ENCODE measurements around the gene HMGB2. TPM values are rescaled to one million over a fixed set of nuclear protein-coding genes. Genes with fewer than 3 reads are reported as not detected.
A peak's percentile ranks its signal among the peaks of the same experiment; 100 is the strongest.

HMGB2 gene
- total RNA-seq, 4 donors from 2014 or later = 32.0 to 63.3 (median 47.5) TPM

DNA sequence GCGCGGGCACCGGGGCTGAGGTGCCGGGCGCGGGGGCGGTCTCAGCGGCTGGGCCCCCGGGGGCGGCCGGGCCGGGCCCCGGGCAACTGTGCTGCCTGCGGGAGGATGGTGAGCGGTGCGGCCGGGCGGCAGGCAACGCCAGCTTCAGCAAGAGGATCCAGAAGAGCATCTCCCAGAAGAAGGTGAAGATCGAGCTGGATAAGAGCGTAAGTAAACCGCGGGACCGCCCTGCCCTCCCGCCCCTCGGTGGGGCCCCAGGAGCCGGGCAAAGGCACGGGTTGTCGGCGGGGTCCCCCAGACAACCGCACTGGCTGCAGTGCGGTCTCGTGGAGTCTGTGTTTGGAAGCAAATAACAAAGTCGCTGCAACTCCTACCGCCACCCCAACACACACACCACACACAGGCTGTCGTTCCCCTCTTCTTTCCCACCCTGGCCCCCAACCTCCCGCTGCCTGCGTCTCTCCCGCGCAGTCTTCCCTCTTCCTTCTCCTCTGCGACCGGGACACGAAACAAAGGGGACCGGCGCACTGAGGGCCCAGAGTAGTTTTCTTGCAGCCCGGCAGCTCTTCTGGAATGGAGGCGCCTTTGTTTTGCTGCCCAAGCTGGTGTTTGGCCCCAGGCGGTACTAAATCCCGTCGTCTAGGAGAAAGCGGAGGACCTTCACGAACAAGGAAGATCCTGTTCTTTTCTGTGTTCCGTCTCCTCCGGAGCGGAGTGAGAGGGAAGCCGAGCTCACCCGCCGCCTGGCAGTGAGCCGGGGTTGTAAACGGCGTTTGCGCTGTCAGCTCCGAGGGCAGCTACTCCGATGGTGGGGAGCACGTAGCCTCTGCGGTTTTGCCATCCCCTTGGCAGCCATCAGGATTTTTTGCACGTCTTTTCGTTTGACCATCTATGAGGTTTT, 37.4 kb upstream of the HMGB2 start:
- 0% methylated on average over 23 of the region's 68 CpGs; no CpG with 5 or more reads in 1 of the 2 donors for WGBS, 2 donors (ENCODE audit: low coverage in 1 of 2)
- H3K27ac ChIP-seq = peak overlapping the region; percentile 87 to 98 (median 92)
- H3K4me3 ChIP-seq = peak overlapping the region; percentile 64 to 81
- TF ChIP-seq POLR2AphosphoS5 (IDR thresholded peaks at IDR 0.05) (peak; percentile 71), POLR2A (IDR thresholded peaks at IDR 0.05) (peak; percentile 45 to 54), EP300 (IDR thresholded peaks at IDR 0.05) (no peak)
- TF ChIP-seq, protein P1, sequence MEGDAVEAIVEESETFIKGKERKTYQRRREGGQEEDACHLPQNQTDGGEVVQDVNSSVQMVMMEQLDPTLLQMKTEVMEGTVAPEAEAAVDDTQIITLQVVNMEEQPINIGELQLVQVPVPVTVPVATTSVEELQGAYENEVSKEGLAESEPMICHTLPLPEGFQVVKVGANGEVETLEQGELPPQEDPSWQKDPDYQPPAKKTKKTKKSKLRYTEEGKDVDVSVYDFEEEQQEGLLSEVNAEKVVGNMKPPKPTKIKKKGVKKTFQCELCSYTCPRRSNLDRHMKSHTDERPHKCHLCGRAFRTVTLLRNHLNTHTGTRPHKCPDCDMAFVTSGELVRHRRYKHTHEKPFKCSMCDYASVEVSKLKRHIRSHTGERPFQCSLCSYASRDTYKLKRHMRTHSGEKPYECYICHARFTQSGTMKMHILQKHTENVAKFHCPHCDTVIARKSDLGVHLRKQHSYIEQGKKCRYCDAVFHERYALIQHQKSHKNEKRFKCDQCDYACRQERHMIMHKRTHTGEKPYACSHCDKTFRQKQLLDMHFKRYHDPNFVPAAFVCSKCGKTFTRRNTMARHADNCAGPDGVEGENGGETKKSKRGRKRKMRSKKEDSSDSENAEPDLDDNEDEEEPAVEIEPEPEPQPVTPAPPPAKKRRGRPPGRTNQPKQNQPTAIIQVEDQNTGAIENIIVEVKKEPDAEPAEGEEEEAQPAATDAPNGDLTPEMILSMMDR (IDR thresholded peaks at IDR 0.05) = no peak
- peak; percentile 7 for ATAC-seq
- no peaks in the 10 kb centered on the region for H3K36me3 ChIP-seq
- peaks cover 5 to 67% (median 13%) of the 10 kb centered on the region in 3 donors for H3K4me1 ChIP-seq
- no peaks in the 10 kb centered on the region for H3K27me3 ChIP-seq
- no peaks in the 10 kb centered on the region for H3K9me3 ChIP-seq

DNA sequence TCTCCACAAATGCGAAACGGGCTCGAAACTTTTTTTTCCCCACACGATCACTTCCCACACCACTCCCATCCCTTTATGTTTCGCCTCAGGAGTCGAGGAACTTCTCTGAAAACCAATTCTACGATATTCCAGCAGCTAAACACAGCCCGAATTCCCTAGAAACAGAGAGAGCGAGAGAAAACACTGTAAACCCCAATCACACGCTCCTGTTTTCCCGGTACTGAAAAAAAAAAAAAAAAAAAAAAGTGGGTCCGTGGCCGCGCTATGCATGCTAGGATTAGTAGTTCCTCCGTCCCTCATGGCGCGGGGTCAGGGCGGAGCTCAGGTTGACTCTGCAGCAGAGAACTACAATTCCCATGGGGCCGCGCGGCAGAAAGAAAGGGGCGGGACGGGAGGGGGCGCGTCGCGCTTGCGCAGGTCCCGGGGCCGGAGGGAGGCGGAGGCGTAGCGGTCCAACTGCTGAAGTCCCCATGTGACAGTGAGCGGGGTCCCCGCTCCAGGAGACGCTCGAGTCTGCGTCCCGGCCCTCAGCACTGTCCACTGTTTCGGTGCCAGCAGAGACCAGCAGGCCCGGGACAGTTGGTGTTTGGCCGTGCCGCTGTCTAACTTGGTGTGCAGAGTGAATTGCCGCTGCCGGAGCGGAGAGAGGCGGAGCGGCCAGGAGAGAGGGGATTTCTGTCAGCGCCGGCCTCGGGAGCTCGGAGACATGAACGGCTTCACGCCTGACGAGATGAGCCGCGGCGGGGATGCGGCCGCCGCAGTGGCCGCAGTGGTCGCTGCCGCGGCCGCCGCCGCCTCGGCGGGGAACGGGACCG, 36.5 kb upstream of the HMGB2 start, which contains the start of gene SAP30:
Gene SAP30 (plus strand): TSS at position 478 of the 815 bp plus-strand sequence. CDS start 229 bp downstream, at position 707.
- Histone ChIP-seq H3K27me3 (no peaks in the 10 kb centered on the region), H3K4me3 (peak within 1 kb of the TSS; percentile 64 to 81), H3K36me3 (no peaks in the 10 kb centered on the region), H3K27ac (peak within 1 kb of the TSS; percentile 89 to 98 (median 96)), H3K4me1 (peaks cover 3 to 60% (median 13%) of the 10 kb centered on the region in 3 donors), H3K9me3 (no peaks in the 10 kb centered on the region)
- TF ChIP-seq, protein P1 (IDR thresholded peaks at IDR 0.05) = no peak
- TF ChIP-seq POLR2A (IDR thresholded peaks at IDR 0.05) (peak; percentile 98), POLR2AphosphoS5 (IDR thresholded peaks at IDR 0.05) (peak; percentile 99), EP300 (IDR thresholded peaks at IDR 0.05) (no peak)
- WGBS, 2 donors (ENCODE audit: low coverage in 1 of 2) = 0 to 1% methylated on average over 13 to 17 of the region's 72 CpGs
- ATAC-seq = peak; percentile 95

DNA sequence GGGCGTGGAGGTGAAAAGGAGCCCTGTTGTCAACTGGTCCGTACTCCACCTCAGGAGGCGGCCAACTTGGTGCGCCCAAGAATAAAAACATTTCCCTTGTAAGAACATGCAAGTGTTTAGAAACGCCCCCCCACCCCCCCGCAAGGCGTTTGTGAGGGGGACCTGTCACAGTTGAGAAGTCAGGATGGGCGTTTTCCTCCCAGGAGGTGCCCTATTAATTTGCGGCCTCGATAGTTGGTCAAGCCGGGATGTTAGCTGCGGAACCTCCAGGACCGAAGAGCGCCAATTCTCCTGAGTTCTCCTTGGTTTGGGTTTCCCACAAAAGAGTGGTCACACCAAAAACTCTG, 35.9 kb upstream of the HMGB2 start:
- no peaks in the 10 kb centered on the region for H3K27me3 ChIP-seq
- H3K9me3 ChIP-seq = no peaks in the 10 kb centered on the region
- no peak for TF ChIP-seq POLR2AphosphoS5 (IDR thresholded peaks at IDR 0.05)
- TF ChIP-seq POLR2A (IDR thresholded peaks at IDR 0.05) = no peak
- TF ChIP-seq, protein P1 (IDR thresholded peaks at IDR 0.05) = no peak
- no peak for TF ChIP-seq EP300 (IDR thresholded peaks at IDR 0.05)
- peak overlapping the region; percentile 64 to 81 for H3K4me3 ChIP-seq
- no peaks in the 10 kb centered on the region for H3K36me3 ChIP-seq
- 0% methylated on average over 4 to 8 of the region's 14 CpGs for WGBS, 2 donors (ENCODE audit: low coverage in 1 of 2)
- ATAC-seq = peak; percentile 34
- H3K4me1 ChIP-seq = peaks cover 0 to 59% (median 13%) of the 10 kb centered on the region in 3 donors
- peak overlapping the region; percentile 89 to 98 (median 96) for H3K27ac ChIP-seq

DNA sequence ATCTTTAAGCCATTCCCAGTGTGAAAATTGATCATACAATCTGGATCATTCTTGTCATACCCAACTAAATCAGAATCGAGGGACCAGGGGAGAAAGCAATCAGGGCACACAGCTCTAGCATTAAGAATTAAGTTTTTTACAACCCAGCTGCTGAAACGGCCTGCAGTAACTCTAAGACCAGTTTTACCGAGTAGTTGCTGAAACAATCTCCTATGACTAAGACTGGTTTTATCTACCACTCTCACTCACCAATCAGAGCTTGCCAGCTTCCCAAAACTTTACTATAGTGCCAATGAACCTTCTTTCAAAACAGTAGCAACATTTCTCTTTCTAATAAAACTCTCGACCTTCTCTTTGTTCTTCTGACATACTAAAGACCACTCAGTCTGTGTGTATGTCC, 33.8 kb upstream of the HMGB2 start:
- Histone ChIP-seq H3K27ac (peak overlapping the region; percentile 29 to 98 (median 80)), H3K4me1 (peaks cover 0 to 38% (median 8%) of the 10 kb centered on the region in 3 donors), H3K9me3 (no peaks in the 10 kb centered on the region), H3K4me3 (peak overlapping the region; percentile 7 to 13), H3K36me3 (no peaks in the 10 kb centered on the region), H3K27me3 (no peaks in the 10 kb centered on the region)
- 27 to 29% methylated on average over 4 of the region's 4 CpGs for WGBS, 2 donors (ENCODE audit: low coverage in 1 of 2)
- no peak for ATAC-seq
- TF ChIP-seq POLR2A (IDR thresholded peaks at IDR 0.05) (no peak), EP300 (IDR thresholded peaks at IDR 0.05) (no peak), POLR2AphosphoS5 (IDR thresholded peaks at IDR 0.05) (no peak)
- TF ChIP-seq, protein P1 (IDR thresholded peaks at IDR 0.05) = no peak

All from gastroesophageal sphincter (tissue), 4 donors.